Activated CD8-positive, alpha-beta T cell treated with anti-CD3 and anti-CD28 coated beads for 36 hours (primary cell): ENCODE data around the gene ECI1. TPM values are rescaled to one million over a fixed set of nuclear protein-coding genes. Genes with fewer than 3 reads are reported as not detected.
"Not testable (repeated sequence)": the region's sequence is repeated elsewhere in the genome, so short reads cannot be mapped to it uniquely, and the experiment has no call there.

Experiments used
- ATAC-seq: fragments of 200-7000 bp; cut with Tn5 transposase; one replicate; pipeline ENCODE4 v1.10.0; 2021; ENCODE audit warnings: mild to moderate bottlenecking, moderate library complexity
- CTCF ChIA-PET: fragments of 350-600 bp; sonication (Branson Sonifier 250); formaldehyde crosslinking; loops from one replicate; lab custom pipeline; 2021; ENCODE audit warnings: antibody characterized with exemption; lab: Charles Lee
- POLR2A ChIA-PET: fragments of 350-600 bp; sonication (Branson Sonifier 250); formaldehyde crosslinking; loops from one replicate; lab custom pipeline; 2021; ENCODE audit warnings: antibody characterized with exemption; lab: Charles Lee
- DNase-seq: peaks from one replicate; pipeline ENCODE4 v3.0.0-alpha.2; 2020
- H3K27ac Mint-ChIP-seq: one replicate; pipeline ENCODE4 v1.8.0; 2021; ENCODE audit warnings: mild to moderate bottlenecking, mixed read lengths
- H3K27me3 Mint-ChIP-seq: one replicate; pipeline ENCODE4 v1.8.0; 2021; ENCODE audit warnings: mixed read lengths
- H3K36me3 Mint-ChIP-seq: one replicate; pipeline ENCODE4 v1.8.0; 2021; ENCODE audit warnings: low read depth, mixed read lengths
- H3K4me1 Mint-ChIP-seq: one replicate; pipeline ENCODE4 v1.8.0; 2021; ENCODE audit warnings: low read depth, mixed read lengths
- H3K4me3 Mint-ChIP-seq: one replicate; pipeline ENCODE4 v1.8.0; 2021; ENCODE audit warnings: mild to moderate bottlenecking, moderate library complexity, mixed read lengths
- H3K9me3 Mint-ChIP-seq: one replicate; pipeline ENCODE4 v1.8.0; 2021; ENCODE audit warnings: mixed read lengths
- CTCF ChIP-seq: fragments of 200-600 bp; IDR thresholded peaks from one replicate; pipeline ENCODE4 v1.8.0; 2022; ENCODE audit warnings: antibody characterized with exemption, mild to moderate bottlenecking
- intact Hi-C: fragments of 100-400 bp; cut with micrococcal nuclease; formaldehyde crosslinking; loops from one replicate; pipeline ENCODE4 v1.10.0; 2022
- total RNA-seq, 2 experiments: library from RNA; stranded (reverse); gene quantifications; one replicate each; pipeline ENCODE4 v1.2.3, GENCODE V29; 2021

Gene ECI1
- total RNA-seq, 2 experiments from 2014 or later, result 37.4 to 40.5 TPM

DNA sequence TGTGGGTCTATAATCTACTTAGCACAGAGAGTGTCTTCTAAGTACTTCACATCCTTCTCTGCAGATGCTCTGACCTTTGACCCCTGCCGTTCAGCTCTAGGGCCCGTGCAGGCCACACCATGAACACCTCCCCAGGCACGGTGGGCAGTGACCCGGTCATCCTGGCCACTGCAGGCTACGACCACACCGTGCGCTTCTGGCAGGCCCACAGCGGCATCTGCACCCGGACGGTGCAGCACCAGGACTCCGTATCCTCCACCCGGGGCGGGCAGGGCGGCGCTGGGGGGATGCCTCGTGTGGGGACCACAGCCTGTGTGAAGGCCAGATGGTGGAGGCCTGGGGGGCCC, 45.4 kb downstream of the ECI1 start:
- CTCF ChIA-PET, result interaction anchor here (1.3 to 1.8 kb wide), 4 partner anchors 8 to 184 kb away, joined by 3 to 5 read pairs (median 4); partner anchors contain the start of gene PGP
- Mint-ChIP-seq H3K27ac (peak overlapping the region; percentile 87), H3K27me3 (no peaks in the 10 kb centered on the region), H3K4me3 (peak overlapping the region; percentile 88), H3K9me3 (no peaks in the 10 kb centered on the region), H3K36me3 (peaks cover 27% of the 10 kb centered on the region), H3K4me1 (peaks cover 17% of the 10 kb centered on the region)
- no peak for TF ChIP-seq CTCF
- DNase-seq, result no peak
- intact Hi-C loops, result no loop called here
- ATAC-seq, result peak; percentile 22
- POLR2A ChIA-PET, result interaction anchor here (0.7 to 10.2 kb wide), 9 partner anchors 9 to 221 kb away, joined by 3 to 95 read pairs (median 7); partner anchors contain the start of genes CASKIN1, ECI1, GFER and PGP

DNA sequence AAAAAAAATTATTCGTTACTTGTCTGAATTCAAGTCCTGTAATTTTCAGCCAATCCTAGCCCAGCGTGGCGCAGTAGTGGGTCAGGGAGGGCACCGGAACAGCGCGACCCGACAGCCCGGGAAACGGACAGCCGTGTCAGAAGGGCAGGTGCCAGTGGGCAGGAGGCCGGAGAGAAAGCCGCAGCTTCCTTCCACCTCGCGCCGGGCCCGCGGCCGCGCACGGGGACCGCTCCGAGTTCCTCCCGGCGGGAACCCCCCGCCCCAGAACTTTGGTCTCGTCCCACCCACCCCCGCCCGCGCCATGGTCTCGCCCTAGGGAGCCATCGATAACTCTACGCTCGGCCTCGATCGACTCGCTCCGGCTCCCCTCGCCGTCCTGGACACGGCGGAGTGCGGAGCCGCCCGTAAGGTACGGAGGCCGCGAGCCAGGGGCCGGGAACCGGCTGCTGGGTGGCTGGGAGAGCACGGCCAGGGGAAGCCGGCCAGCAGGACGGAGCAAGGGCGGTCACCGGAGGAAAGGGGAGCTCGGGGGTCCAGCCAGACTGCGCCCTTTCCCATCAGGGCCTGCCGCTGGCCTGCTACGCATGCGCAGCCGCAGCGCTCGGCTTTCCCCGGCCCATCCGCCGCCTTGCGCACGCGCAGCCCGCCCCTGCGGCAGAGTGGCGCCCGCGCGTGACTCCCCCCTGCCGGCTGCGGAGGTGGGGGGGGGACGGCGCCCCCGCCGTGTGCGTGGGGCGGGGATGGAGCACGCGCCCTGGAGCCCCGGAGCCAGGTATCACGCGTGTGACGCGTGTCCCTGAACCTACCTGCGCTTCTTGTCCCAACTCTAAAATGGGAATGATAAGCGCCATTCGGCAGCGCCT, 46.1 kb downstream of the ECI1 start, which contains the start of gene MLST8:
TSS of gene MLST8 (plus strand) at position 351 of the 863 bp plus-strand sequence. CDS start 632 bp downstream, outside the sequence.
- peaks cover 27% of the 10 kb centered on the region for H3K36me3 Mint-ChIP-seq
- DNase-seq (peak; percentile 85), ATAC-seq (peak; percentile 92)
- intact Hi-C loops, result no loop called here
- CTCF ChIA-PET, result interaction anchor here (1.3 to 2.0 kb wide), 4 partner anchors 9 to 64 kb away, joined by 3 to 11 read pairs (median 4); partner anchors contain the start of gene PGP
- H3K27ac Mint-ChIP-seq, result peak within 1 kb of the TSS; percentile 87
- peak; percentile 32 for TF ChIP-seq CTCF
- POLR2A ChIA-PET, result interaction anchor here (0.9 to 10.2 kb wide), 10 partner anchors 9 to 221 kb away, joined by 3 to 95 read pairs (median 7); partner anchors contain the start of genes CASKIN1, GFER, PGP and TRAF7
- H3K27me3 Mint-ChIP-seq, result no peaks in the 10 kb centered on the region
- H3K4me1 Mint-ChIP-seq, result peaks cover 17% of the 10 kb centered on the region
- H3K9me3 Mint-ChIP-seq, result no peaks in the 10 kb centered on the region
- peak within 1 kb of the TSS; percentile 88 for H3K4me3 Mint-ChIP-seq

- H3K4me1 Mint-ChIP-seq, result peaks cover 17% of the 10 kb centered on the region
Observed at GRCh38 chr16:2204416-2205103, 46.8 kb downstream of the ECI1 start.

DNA sequence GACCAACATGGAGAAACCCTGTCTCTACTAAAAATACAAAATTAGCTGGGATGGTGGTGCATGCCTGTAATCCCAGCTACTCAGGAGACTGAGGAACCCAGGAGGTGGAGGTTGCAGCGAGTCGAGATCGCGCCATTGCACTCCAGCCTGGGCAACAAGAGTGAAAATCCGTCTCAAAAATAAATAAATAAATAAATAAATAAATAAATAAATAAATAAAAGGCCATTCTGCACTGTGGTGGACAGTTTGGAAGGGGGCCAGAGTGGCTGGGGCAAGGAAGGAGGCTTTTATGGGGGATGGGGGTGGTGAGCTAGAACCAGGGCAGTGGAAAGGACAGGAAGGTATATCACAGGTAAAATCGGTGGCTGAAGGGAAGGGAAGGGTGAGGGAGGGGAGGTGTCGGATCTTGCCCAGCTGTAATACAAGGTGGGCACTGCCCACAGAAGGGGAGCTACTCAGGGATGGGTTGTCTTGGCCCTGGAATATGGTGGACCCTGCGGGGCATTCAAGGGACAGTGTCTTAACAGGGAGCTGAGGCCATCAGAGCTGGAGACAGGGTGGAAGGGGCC, 48.2 kb downstream of the ECI1 start:
- POLR2A ChIA-PET, result interaction anchor here (1.3 to 10.2 kb wide), 4 partner anchors 9 to 48 kb away, joined by 3 to 95 read pairs (median 6); partner anchors contain the start of genes E4F1, ECI1 and TRAF7
- intact Hi-C loops, result not testable (repeated sequence)

More at GRCh38 chr16:2204416-2205103, 46.8 kb downstream of the ECI1 start:
- Mint-ChIP-seq H3K27me3 (no peaks in the 10 kb centered on the region), H3K27ac (peak overlapping the region; percentile 69), H3K4me3 (peak overlapping the region; percentile 88), H3K9me3 (no peaks in the 10 kb centered on the region), H3K36me3 (peaks cover 27% of the 10 kb centered on the region)
- peak; percentile 0 for ATAC-seq
- DNase-seq, result no peak
- intact Hi-C loops, result no loop called here
- ChIA-PET POLR2A (interaction anchor here (0.6 to 10.2 kb wide), 9 partner anchors 9 to 824 kb away, joined by 3 to 95 read pairs (median 5); partner anchors contain the start of genes ECI1 and TRAF7), CTCF (interaction anchor here (2.0 kb wide), 1 partner anchor 10 kb away, joined by 11 read pairs; no protein-coding TSS in a partner anchor)
- TF ChIP-seq CTCF, result no peak

More for the DNA sequence above, 48.2 kb downstream of the ECI1 start:
- DNase-seq, H3K27ac Mint-ChIP-seq, ATAC-seq, H3K27me3 Mint-ChIP-seq, H3K9me3 Mint-ChIP-seq: not testable (repeated sequence)
- H3K4me3 Mint-ChIP-seq, result peak overlapping the region; percentile 88
- peaks cover 21% of the 10 kb centered on the region for H3K36me3 Mint-ChIP-seq
- H3K4me1 Mint-ChIP-seq, result peaks cover 17% of the 10 kb centered on the region
- CTCF ChIA-PET, result interaction anchor here (0.6 to 2.0 kb wide), 2 partner anchors 8 to 233 kb away, joined by 3 to 11 read pairs; no protein-coding TSS in a partner anchor
